Right lobe of liver (tissue), 4 donors: ENCODE data around the gene OGFOD3.

Source experiments
- POLR2A ChIP-seq: fragments of 450-650 bp; IDR thresholded peaks from one replicate; pipeline ENCODE4 v1.6.1; 2017; ENCODE audit warnings: antibody characterized with exemption, mild to moderate bottlenecking
- TF ChIP-seq, protein P1 (sequence below), 4 donors: fragments of 200-600 bp in 3 of 4; fragments of 450-650 bp in 1 of 4; IDR thresholded peaks; one replicate each; pipeline versions ENCODE4 v1.5.1 to v1.8.0; 2016 to 2022; ENCODE audit warnings: antibody characterized with exemption in 4 of 4, mild to moderate bottlenecking in 2 of 4
- donor health status: DM: no; HTN: no; CAD: no.
- donor health status: DM: no; HTN: no; CAD: no.
- donor health status: DM: no; HTN: yes; CAD: no.

DNA sequence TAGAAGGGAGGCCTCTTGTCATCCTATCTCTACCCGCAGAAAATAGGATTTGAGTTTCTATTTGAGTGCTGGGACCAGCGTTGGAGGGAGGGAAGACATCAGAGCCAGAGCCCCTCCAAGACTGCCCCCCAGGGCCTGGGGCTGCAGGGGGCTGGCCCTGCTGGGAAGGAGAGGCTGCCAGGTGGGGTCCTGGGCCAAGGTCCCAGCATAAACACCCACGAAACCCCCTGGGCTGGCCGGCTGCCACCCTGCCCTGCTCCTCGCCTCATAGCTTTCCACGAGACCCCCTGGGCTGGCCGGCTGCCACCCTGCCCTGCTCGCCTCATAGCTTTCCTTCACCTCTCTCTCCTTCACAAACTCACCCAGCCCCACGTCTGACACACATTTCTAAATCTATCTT, 70.0 kb downstream of the OGFOD3 start:
- TF ChIP-seq, protein P1, sequence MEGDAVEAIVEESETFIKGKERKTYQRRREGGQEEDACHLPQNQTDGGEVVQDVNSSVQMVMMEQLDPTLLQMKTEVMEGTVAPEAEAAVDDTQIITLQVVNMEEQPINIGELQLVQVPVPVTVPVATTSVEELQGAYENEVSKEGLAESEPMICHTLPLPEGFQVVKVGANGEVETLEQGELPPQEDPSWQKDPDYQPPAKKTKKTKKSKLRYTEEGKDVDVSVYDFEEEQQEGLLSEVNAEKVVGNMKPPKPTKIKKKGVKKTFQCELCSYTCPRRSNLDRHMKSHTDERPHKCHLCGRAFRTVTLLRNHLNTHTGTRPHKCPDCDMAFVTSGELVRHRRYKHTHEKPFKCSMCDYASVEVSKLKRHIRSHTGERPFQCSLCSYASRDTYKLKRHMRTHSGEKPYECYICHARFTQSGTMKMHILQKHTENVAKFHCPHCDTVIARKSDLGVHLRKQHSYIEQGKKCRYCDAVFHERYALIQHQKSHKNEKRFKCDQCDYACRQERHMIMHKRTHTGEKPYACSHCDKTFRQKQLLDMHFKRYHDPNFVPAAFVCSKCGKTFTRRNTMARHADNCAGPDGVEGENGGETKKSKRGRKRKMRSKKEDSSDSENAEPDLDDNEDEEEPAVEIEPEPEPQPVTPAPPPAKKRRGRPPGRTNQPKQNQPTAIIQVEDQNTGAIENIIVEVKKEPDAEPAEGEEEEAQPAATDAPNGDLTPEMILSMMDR (IDR thresholded peaks at IDR 0.05): no peak
- no peak for TF ChIP-seq POLR2A
